Left cardiac atrium (tissue), 4 donors: ENCODE measurements around the gene HDAC7. TPM values are rescaled to one million over a fixed set of nuclear protein-coding genes. Genes with fewer than 3 reads are reported as not detected.
"Not testable (repeated sequence)": the region's sequence is repeated elsewhere in the genome, so short reads cannot be mapped to it uniquely, and the experiment has no call there.

Source experiments
- ATAC-seq, 2 donors: fragments of 200-7000 bp; cut with Tn5 transposase; one replicate each; pipeline ENCODE4 v1.9.1; 2020; ENCODE audit warnings: mild to moderate bottlenecking in 2 of 2, moderate library complexity in 2 of 2
- DNase-seq: peaks from one replicate; pipeline ENCODE4 v3.0.0-alpha.2; 2020
- intact Hi-C, 2 donors: fragments of 100-400 bp; cut with DNase I; formaldehyde crosslinking; loops; one replicate each; pipeline versions ENCODE4 v1.14.1 to v1.15.1; 2022 to 2023
- total RNA-seq, 2 donors: library from RNA; stranded (reverse); fragmentation: NEBNext Ultra II Directional; extraction: Animal tissue kit (Norgen Biotek cat#: 25700); gene quantifications; one replicate each; pipeline ENCODE4 v1.2.1, GENCODE V29; 2021
- donor health status: DM: no; HTN: yes; CAD: no.
- donor health status: DM: no; HTN: yes; CAD: no; lungs with severe emphysema.
- donor health status: DM: yes; HTN: yes; CAD: no.
- donor health status: Dilated cardiomyopathy.

The HDAC7 gene
- total RNA-seq, 2 donors from 2014 or later: 41.6 to 58.0 TPM

DNA sequence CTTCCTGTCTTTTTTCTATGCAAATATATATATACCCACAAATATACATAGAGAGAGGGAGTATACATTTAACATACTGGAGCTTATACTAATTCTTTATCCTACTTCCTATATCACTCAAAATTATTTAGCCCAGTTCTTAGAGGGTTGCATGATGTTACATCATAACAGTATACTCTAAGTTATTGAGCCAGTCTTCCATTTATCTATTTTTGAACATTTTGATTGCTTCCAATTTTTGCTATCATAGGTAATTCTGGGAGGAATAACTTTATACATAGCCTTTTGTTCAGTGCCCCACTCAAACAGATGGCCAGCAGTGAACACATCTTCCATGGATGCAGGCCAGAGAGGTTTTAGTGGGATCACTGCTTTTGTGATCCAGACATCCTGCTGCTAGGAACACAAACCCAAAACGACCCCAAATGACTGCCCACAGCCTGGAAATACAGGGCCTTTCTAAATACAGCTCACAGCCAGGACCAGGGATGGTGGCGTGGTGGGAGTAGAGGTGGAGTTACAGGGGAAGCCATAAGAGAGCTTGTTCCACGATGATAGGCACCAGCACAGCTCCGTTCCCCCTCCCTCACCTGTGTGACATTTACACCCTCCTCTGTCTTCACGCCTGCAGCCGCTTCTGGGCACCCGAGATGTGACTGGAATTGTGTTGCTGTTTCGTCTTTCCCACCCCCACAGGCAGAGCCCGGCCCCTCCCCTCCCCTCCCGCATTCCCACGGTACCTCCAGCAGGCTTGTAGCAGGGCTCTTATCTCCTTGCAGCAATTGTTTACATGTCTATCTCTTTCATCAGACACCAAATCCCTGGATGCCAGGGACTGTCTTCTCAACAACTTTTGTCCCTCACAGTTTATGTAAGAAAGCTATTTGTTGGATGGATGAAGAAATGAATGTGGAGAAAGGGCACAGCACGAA lies 30.7 kb upstream of the HDAC7 start:
- ATAC-seq (no peak), DNase-seq (no peak)
- intact Hi-C loops: no loop called here

GRCh38 chr12:47849261-47849660 lies 29.6 kb upstream of the HDAC7 start:
- intact Hi-C loops: no loop called here
- no peak for ATAC-seq
- no peak for DNase-seq

DNA sequence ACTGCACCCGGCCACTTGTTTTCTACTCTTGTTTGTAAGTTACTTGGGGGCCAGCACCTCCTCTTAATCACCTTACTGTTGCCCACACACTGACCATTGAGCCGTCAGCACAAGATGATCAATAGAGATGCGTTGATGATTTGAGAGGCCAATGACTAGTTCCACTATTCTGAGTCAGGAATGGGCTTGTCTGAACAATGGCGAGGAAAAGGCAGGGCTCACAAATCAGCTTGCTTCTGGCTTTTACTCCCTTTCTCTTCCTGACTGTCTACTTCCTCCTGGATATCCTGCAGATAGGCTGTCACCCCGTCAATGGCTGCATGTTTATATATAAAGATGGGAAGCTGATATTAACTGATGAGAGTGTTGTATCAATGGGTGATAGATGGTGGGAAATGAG lies 29.1 kb upstream of the HDAC7 start:
- intact Hi-C loops: no loop called here
- DNase-seq: no peak
- ATAC-seq: no peak

GRCh38 chr12:47846294-47846996 lies 26.7 kb upstream of the HDAC7 start:
- no peak for DNase-seq
- intact Hi-C loops: no loop called here
- no peak for ATAC-seq

DNA sequence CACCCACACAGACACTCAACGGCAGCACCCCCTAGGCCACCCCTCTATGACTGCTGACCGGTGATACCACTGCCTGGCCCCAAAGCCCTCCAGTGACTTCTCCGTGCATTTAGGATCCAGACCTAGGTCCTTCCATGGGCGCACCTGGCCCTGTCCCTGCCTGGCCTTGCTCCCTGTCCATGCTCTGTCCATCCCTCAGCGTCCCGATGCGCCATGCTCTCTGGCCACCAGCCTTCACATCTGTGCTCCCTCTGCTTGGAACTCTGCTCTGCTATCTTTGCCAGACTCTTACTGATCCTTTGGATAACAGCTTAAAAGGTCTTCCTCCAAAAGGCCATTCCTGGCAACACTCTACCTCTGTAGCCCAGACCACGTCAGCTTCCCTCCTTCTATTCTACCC lies 25.4 kb upstream of the HDAC7 start:
- DNase-seq (no peak), ATAC-seq (peak in 1 of 2 donors; percentile 5)
- intact Hi-C loops: no loop called here

GRCh38 chr12:47844264-47845019 lies 24.7 kb upstream of the HDAC7 start:
- ATAC-seq: peak; percentile 48 to 56
- no peak for DNase-seq
- intact Hi-C loops: no loop called here

GRCh38 chr12:47843226-47843980 lies 23.7 kb upstream of the HDAC7 start:
- ATAC-seq (no peak), DNase-seq (no peak)
- intact Hi-C loops: no loop called here

GRCh38 chr12:47842543-47842942 lies 22.8 kb upstream of the HDAC7 start:
- intact Hi-C loops: not testable (repeated sequence)

DNA sequence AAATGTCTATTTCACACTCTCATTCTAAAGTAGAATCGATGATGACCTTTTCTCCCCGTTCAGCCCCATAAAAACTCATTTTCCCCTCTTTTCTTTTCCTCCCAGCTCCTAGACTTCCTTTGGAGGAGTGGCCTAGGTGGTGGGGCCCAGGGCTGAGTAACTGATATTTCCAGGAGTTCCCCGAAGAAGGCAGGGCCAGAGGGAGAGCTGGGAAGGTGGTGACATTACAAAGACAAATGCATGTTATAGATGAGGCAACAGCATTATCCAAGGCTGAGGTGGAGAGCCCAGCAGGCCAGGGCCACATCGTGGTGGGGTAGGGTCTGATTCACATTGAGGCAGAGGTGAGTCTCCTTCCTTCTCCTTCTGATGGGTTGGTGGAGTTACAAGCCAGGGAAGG lies 22.2 kb upstream of the HDAC7 start:
- DNase-seq: no peak
- no peak for ATAC-seq
- intact Hi-C loops: no loop called here

More at GRCh38 chr12:47842543-47842942, 22.8 kb upstream of the HDAC7 start:
- ATAC-seq, DNase-seq: not testable (repeated sequence)

DNA sequence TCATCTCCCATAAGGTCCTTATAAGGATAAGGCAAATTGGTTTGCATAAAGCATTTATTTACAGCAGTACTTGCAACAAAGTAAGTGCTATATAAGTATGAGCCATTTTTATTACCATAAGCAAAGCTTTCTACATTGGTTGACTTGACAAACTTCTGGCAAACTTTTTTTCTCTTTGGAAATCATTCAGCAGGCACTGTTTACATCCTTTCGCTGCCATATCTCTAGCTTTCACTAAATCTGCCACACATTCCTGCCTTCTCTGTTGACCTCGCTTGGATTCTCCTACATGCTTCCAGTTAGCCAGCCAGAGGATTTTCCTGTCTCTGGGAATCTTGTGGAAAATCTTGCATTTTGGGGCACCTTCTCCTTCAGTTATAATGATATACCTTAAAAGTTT lies 21.8 kb upstream of the HDAC7 start:
- intact Hi-C loops: no loop called here
- ATAC-seq: no peak
- no peak for DNase-seq

DNA sequence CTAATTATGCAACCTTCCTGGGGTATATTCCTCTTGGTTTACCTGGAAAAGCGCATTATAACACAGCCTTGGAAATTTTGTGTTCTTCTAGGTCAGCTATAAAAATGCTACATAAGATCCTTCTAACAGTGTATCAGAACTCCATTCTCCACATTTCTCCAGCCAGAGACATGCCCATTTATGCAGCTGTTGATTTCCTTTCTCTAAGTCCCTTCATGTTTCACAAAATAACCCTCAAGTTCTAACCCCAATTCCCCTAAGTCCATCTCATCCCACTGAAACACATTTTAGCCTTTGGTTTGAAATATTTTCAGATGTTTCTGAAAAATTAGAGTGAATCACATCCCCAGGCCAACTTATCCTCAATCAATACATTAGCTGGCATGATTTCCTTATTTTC lies 20.9 kb upstream of the HDAC7 start:
- intact Hi-C loops: no loop called here
- no peak for DNase-seq
- ATAC-seq: no peak

GRCh38 chr12:47839214-47839876 lies 19.6 kb upstream of the HDAC7 start:
- DNase-seq (no peak), ATAC-seq (no peak)
- intact Hi-C loops: loop anchor here (2.0 to 5.0 kb wide), 5 partner anchors 37 to 122 kb away; no protein-coding TSS in a partner anchor

DNA sequence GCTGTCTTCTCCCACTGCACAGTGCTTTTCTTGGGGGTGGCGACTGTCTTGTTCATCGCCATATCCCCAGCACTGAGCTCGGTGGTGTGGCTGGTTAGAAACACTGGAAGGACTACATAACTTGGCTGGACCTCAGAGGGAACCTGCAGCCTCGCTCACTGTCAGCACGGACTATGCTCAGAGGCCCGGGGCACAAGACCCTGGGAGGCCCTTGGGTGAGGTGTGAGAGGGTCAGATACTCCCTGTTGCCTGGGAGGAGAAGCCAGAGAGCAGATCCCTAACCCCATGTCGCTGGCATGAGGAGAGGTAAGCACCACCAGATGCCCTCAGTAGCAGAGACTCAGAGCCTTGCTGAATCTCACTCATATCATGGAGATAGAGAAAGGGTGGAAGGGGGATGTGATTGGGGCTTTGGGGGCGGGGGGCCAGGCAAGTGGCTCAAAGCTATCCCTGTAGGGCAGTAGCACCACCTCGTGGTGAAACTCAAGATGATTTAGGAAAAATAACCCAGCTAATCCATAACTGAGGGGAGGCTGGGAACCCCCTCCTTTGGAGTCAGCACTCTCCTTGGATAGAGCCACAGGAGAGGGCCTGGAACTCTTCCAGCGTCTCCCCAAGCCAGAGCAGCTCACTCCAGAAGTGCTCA lies 18.7 kb upstream of the HDAC7 start:
- intact Hi-C loops: loop anchor here (2.0 to 5.0 kb wide), 5 partner anchors 36 to 121 kb away; no protein-coding TSS in a partner anchor
- ATAC-seq (peak; percentile 54 to 55), DNase-seq (no peak)

GRCh38 chr12:47837190-47838171 lies 17.8 kb upstream of the HDAC7 start:
- DNase-seq: peak; percentile 74
- intact Hi-C loops: loop anchor here (2.0 to 5.0 kb wide), 6 partner anchors 35 to 121 kb away; no protein-coding TSS in a partner anchor
- peak; percentile 67 to 73 for ATAC-seq

DNA sequence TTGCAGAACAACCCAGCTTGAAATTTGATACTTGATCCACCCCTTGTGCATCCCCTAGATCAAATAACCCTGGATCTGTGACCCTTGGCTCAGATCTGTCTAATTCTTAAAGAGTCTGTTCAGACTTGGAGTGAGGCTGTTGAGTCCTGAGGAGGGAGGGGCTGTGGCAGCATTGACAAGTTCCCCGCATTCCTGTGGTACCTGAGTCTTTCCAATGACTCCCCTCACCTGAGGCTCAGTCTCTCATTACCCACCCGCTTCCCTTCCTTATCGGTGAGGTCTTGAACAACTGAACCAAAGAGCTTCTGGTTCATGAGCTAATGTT lies 16.1 kb upstream of the HDAC7 start:
- no peak for ATAC-seq
- intact Hi-C loops: loop anchor here (2.0 to 5.0 kb wide), 5 partner anchors 33 to 119 kb away; no protein-coding TSS in a partner anchor
- DNase-seq: no peak

- ATAC-seq (no peak), DNase-seq (no peak)
- intact Hi-C loops: loop anchor here (5.0 kb wide), 4 partner anchors 33 to 118 kb away; no protein-coding TSS in a partner anchor
Measured at GRCh38 chr12:47835006-47835830, 15.5 kb upstream of the HDAC7 start.
